HG03342 (cell line): ENCODE measurements around the gene LRAT.

ENCODE experiments used
- ATAC-seq: cut with Tn5 transposase; IDR thresholded peaks from one replicate; pipeline ENCODE4 v1.9.1; 2021; ENCODE audit warnings: mild to moderate bottlenecking, moderate library complexity; ENCODE audit not compliant: unreplicated experiment

The LRAT gene

GRCh38 chr4:154760895-154761294 lies 17.1 kb downstream of the LRAT start:
- ATAC-seq: no peak

- no peak for ATAC-seq
Measured at GRCh38 chr4:154778264-154778663, 34.5 kb downstream of the LRAT start.

- ATAC-seq: peak; percentile 52
Measured at GRCh38 chr4:154779362-154779947, 35.7 kb downstream of the LRAT start.

- no peak for ATAC-seq
Measured at GRCh38 chr4:154781126-154781982, 37.6 kb downstream of the LRAT start, which contains the start of gene RBM46. Gene RBM46, plus strand, starts transcription at chr4:154781272. Its CDS starts 15,481 bp downstream, at chr4:154796753.

GRCh38 chr4:154781983-154782293 lies 38.1 kb downstream of the LRAT start:
- no peak for ATAC-seq
